HG03103 (cell line): ENCODE data around the gene TNRC18.

Experiments
- ATAC-seq: cut with Tn5 transposase; IDR thresholded peaks from one replicate; pipeline ENCODE4 v1.9.1; 2021; ENCODE audit warnings: low read depth; ENCODE audit not compliant: unreplicated experiment

TNRC18 gene

DNA sequence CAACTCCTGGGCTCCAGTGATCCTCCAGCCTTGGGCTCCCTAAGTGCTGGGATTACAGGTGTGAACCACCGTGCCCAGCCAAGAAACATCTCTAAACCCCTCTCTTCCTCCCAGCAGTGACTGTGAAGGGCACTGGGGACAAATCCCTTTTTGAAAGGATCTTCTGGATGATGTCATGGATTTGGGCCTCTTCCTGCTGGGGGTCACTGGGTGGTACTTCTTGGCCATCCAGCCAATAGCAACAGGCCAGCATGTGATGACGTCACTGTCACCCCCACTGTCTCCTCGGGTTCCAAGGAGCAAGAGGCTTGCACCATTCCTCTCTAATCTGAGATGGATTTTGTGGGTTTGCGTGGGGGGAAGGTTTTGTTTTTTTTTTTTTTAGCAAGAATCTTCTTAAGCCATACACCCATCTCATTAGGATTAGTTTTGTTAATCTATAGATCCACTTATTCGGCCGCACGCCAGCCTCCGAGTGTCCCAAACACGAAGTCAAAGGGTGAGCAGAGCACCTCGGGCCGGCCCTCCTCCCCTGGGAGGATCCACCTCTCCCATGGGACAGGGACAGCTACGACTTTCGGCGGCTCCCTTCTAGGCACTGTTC lies 29.4 kb upstream of the TNRC18 start:
- no peak for ATAC-seq

DNA sequence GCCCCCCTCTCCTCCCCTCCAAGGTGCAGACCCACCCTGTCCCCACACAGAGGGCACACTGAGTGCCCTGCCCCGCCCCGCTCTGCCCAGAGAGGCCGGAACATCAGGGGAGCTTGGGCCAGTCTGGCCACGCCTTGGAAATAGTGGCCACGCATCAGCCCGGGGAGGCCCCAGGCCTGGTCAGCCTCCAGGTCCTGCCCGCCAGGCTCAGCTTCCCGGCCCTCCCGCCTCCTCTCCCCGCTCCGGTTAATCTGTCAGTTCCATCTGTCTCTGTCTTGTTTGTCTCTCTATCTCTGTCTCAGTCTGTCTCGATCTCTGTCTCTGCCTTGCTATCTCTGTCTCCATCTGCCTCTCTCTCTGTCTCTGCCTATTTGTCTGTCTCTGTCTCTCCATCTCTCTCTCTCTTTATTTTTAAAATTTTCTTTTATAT lies 28.9 kb upstream of the TNRC18 start:
- ATAC-seq: no peak

DNA sequence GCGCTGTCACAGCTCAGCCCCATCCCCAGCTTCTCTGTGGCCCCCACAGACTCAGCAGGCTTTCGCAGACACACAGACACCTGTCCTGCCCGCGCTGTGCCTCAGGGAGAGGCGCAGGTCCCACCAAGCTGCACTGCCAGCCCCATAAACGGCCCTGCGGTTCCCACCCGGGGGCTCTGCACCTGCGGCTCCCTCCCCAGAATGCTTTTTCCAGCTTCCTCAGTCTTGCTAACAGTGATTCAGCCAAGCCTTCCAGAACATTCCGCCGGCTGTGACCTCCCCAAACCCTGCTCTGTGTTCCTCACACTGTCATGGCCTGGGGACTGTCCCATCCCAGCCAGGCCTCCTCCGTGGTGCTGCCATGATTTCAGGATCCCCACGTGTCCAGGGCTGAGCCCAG lies 27.8 kb upstream of the TNRC18 start:
- no peak for ATAC-seq

DNA sequence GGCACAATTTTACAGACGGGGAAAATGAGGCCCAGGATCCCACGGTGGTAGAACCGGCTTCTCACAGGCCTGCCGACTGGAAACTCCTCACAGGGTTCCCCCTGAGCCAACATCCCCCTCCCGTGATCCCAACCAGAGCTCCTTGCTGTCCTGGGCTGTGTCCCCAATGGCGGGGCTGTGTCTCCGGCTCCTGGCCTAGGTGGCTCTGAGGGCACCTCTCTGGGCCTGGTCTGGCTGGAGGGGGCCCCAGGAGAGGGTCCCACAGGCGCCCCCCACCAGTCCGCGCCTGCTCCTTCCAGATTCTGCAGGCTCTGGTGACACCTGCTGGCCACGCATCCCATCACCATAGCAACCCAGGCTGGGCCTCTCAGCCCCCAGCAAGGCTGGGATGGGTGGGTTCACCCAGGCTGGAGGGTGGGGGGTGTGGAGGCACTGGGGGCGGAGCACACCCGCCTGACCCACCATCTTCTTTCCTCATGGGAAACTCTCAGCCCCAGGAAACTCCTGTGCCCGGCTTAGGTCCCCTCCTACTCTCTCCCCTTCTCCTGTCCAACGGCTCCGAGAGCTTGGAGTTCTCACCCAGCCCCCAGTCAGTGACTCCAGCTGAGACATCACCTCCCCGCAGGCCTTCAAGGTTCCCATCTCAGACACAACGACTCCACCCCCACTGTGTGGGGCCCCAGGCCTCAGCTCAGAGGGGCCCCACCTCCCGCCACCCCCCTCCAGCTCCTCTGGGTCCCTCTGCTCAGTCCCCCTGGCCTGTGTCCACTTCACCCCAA lies 27.1 kb upstream of the TNRC18 start:
- ATAC-seq: no peak

DNA sequence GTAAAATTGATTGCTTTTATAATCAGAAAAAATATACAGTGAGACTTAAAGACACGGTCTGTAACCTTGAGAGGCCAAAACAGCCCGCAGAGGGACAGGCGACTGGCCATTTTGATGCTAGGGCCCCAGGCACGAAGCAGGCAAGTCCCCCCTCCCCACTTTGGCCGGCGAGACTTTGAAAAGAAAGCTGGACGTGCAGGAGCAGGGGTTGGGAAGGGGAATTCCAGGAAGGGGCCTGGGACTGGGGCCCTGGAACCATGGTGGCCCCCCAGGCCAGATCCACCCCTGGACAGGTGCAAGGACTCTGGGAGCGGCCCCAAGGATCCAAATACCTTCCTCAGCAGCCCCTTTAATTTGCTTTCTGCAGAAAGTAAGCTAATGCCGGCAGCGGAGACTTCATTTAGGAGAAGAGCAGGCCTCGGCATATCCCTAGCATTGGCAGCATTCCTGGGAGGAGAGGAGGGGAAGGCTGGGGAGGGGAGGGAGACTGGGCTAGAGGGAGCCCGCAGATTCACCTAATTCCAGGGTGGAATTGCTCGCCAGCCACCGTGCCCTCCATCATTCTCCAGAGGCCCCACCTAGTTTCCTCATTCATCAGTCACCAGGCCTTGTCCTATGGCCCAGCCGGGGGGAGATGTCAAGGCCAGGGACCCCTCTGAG lies 24.9 kb upstream of the TNRC18 start:
- ATAC-seq: no peak

DNA sequence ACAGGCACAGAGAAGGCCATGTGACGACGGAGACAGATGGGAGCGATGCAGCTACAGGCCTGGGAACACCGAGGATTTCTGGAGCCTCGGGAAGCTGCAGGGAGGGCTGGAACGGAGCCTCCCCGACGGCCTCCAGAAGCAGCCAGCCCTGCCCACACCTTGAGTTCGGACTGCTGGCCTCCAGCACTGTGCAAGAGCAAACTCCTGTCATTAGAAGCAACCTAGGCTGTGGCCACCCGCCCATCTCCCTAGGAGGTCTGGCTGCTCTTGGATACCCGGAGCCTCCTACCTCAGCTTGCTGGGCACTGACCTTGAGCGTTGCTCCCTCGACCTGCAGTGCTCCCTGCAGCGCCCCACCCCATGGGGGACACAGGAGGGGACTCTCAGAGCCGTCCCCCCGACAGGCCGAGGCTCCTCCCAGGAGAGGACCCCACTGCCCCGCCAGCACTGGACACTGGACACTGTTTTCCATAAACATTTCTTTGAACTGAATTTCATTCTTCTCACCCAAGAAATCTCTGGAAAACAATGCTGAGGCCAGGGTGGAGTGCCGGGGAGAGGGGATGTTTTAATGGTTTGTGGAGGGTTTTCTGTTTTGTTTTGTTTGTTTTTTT lies 22.5 kb upstream of the TNRC18 start:
- ATAC-seq: no peak

DNA sequence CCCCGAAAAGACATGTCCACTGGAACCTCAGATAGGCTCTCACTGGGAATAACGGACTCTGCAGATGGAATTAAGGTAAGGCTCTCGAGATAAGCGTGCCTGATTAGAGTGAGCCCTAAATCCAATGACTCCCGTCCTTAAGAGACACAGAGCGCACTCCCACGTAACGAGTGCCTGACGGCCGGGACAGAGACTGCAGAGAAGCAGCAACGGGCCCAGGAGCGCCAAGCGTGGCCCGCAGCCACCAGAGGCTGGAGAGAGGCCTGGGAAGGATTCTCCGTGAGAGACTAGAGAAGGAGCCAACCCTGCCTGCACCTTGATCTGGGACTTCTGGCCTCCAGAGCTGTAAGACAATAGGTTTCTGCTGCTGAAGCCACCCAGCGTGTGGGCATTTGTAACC lies 20.0 kb upstream of the TNRC18 start:
- no peak for ATAC-seq

DNA sequence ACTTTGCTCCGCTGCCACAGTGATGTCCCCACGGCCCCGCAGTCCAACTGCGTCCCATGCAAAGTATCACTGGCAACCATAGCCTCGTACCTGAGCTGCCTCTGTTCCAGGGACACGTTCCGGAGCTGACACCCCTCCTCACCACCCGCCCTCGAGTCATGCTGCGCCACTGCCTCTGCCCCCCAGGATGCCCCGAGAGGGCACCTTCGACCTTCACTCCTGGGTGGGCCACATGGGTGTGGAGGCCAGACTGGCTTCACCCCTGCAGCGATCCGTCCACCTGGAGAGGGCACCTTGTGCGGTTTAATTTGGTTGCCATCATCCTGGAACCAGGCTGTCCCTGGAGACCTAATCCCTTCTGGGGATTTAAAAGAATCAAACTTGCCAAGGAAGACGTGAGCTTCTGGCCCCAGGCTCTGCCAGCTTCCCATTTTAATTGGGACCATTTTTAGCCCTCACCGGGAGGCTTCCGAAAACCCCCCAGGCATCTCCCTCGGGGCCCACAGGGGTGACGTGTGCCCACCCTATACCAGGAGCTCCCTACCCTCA lies 19.2 kb upstream of the TNRC18 start:
- ATAC-seq: no peak

DNA sequence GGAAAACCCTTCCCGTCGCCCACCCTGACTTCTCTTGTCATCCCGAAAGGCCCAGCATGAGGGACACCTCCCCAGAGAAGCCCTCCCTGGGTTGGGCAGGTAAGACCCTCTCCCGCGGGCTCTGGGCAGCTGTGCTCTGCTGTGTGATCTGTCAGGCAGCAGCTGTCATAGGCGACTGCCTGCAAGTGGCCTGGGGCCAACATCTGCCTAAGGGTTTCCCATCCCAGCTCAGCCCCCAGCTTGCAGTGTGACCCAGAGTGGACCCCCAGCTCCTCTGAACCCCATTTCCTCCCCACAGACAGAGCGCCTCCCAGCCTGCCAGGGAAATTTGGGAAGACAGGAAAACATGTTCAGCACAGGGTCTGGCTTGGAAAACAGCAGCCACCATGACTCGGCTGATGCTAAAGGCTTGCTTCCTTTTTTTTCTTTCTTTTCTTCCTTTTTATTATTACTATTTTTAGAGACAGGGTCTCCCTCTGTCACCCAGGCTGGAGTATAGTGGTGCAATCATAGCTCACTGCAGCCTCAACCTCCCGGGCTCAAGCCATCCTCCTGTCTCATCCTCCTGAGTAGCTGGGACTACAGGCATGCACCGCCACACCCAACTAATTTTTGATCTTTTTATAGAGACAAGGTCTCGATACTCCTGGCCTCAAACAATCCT lies 18.3 kb upstream of the TNRC18 start:
- no peak for ATAC-seq

DNA sequence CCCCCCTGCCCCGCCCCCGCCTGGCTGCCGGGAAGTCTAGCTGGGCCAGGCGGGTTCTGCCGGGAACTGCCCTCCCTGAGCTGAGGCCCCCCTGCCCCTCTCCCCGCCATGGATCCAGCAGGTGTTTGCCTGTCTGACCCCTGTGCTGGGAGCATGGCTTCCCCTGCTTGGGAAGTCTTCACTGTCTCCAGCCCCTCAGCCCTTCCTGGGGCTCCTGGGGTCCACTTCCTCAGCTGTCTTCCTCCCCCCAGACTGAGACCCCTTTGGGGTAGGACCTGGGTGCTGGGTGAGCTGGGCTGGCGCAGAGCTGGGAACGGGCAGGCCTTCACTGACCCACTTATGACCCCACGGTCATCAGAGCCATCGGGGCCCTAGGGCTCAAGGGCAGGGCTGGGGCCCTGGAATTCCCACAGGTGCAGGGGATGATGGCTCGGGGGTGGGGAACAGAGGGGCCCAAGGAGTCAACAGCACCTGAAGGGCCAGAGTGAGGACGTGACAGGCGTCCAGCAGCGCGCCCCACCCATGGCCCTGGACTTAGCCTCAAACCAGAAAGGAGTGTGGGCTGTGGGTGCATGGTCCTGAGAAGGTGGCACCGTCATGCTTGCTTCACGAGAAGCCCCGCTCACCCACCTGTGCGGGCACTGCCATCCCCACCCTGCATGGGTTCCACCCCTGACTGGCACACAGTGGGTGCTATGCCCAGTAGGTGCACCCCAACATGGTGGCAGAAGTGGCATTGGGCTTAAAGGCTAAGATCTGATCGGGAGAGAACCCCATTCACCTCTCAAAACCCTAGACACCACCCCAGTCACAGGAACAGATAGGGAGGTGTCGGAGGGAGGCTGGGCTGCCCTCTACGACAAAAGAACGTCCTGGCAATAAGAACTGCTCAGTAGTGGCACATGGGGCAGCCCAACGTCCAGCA lies 16.2 kb upstream of the TNRC18 start:
- no peak for ATAC-seq

DNA sequence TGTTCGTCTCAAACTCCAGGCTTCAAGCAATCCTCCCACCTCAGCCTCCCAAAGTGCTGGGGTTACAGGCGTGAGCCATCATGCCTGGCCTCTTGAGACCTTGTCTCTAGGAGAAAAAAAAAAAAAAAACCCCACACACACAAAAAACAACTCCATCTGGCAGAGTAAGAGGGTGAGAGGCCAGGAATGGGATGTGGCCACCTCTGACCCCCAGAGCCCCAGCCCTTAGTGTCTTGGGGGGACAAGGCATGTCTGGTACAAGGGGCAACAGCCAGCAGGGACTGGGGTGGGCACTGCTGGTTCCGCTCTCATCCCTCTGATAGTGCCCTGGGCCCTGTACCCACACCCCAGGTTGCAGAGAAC lies 15.6 kb upstream of the TNRC18 start:
- no peak for ATAC-seq

DNA sequence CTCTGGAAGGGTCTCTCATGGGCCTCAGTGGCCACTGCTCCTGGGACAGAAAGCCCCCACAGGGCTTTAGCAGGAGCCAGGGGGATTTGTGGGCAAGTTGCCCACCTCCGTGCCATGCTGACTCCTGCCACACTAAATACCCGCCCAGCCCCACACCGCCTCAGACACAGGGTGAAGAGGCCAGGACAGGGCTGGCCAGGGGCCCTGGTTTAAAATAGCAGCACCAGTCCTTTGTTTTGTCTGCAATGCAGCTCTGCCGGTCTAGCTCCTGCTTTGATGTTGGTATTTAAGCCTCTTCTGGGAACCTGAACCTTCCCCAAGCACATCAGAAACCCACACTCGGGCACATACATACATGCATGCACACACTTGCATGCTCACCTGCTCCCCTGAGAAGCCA lies 14.4 kb upstream of the TNRC18 start:
- ATAC-seq: no peak

DNA sequence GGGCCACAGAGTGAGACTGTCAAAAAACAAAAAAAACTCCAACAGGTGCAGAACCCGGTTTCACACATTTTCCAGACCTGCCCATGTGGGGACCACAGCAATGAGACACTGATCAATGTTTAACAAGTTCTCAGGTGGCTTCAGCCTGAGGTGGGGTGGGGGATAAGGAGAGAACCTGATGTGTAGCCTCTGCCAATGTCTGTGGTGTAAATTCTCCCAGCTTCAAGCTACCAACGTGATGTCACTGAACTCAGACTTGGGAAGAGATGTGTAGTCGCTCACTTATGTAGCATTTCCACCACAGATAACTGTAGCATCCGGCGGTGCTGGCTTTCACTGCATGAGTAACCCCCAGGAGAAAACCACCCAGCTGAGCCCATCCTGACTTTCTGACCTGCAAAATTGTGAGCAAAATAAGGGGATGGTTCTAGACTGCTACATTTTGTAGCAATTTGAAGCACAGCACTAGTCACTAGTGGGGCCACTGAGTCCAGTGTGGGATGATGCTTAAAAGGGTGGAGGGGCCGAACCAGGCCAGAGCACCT lies 13.8 kb upstream of the TNRC18 start:
- no peak for ATAC-seq

DNA sequence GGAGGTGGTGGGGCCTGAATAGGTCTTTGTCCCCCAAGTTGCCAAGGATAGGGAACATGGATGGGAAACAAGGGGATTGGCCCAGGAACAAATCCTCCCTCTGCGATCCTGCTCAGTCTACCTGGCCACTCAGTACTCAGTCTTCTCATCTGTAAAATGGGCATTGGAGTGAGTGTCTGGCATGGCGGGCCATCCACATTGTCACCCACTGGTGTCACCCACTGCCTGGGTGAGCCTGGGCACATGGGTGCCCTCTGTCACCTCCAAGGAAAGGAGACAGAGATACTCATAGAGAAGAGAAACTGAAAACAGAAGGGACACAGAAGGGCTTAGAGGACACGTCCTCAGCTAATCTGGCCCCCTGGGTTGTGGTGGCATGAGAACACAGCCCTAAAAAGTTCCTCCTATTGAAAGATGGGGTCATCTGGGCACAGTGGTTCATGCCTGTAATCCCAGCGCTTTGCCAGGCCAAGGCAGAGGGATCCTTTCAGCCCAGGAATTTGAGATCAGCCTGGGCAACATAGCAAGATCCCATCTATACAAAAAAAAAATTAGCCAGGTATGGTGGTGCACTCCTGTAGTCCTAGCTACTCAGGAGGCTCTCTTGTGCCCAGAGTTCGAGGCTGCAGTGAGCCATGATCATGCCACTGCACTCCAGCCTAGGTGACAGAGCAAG lies 12.5 kb upstream of the TNRC18 start:
- ATAC-seq: no peak

DNA sequence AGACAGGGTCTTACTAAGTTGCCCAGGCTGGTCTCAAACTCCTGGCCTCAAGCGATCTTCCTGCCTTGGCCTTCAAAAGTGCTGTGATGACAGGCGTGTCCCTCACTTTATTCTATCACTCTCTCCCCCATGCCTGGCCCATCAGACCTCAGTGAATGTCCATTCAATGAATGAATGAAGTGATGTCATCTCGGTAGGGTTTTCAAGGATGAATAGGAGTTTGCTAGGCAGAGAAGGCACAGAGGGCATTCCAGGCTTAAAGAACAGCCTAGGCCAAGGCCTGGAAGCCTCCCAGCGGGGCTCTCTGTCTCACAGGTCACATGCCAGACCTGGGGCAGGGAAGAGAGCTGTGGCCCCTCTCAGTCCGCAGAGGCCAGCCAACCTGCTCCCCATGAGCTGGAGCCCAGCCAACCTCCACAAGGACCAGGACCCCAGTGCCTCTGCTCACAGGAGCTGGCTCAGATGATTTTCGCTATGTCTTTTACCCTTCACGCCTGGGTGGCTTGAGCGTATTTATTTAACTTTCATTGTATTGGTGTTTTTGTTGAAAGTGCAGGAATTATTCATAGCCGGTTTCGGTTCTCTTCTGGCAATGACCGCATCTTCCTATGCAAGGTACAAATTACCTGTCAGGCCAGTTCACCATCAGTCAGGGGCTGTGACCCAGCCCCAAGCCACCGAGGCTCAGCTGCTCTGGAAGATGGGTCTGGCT lies 11.8 kb upstream of the TNRC18 start:
- no peak for ATAC-seq

DNA sequence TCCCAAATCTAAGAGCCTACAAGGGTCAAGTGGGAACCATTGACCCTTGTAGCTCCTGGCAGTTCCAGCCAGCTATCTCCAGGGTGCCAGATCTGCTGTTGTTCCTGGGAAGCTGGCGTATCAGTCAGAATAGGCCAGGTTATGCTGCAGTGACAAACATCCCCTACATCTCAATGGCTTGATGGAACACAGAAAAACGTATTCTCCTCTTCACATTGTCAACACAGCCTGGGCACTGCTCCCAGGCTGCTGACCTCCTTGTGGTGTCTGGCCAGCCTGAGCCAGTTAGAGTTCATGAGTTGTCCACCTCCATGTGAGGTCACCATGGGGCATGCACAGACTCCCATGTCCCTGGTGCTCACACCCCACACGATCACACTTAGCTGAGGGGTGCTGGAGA lies 9.5 kb upstream of the TNRC18 start:
- ATAC-seq: no peak

DNA sequence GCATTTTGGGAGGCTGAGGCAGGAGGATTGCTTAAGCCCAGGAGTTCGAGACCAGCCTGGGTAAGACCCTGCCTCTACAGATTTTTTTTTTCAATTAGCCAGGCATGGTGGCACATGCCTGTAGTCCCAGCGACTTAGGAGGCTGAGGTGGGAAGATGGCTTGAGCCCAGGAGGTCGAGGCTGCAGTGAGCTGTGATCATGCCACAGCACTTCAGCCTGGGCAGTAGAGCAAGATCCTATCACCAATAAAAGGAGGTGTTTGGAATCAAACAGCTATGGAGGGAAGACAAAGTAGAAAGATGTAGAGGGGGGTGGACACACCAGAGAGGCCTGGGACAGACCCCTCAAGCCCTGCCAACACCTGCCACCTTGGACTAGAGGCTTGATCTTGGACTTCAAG lies 9.1 kb upstream of the TNRC18 start:
- no peak for ATAC-seq

DNA sequence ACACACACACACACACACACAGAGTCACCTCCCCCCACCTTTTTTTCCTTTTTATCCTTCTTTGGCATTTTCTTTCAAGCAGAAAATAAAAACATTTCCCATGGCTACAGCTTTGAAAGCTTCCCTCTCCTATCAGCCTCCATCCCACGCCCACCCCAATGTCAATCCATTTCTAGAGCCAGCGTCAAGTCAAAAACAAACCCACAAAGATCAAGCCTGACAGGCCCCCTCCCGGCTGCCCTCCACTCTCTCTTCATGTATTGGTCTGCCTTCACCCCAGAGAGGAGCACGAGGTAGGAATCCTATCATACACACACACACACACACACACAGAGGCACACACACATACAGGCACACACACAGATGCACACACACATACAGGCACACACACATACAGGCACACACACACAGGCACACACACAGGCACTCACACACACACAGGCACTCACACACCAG lies 8.0 kb upstream of the TNRC18 start:
- ATAC-seq: no peak
